Effector memory CD4-positive, alpha-beta T cell (primary cell): ENCODE data around the gene ZBTB8B.
"Not testable (repeated sequence)": the region's sequence is repeated elsewhere in the genome, so short reads cannot be mapped to it uniquely, and the experiment has no call there.

Experiments used
- DNase-seq, 3 donors: peaks; one replicate each; pipeline ENCODE4 v3.0.0-alpha.2; 2020
- H3K27ac ChIP-seq: 2 replicates; pipeline ENCODE4 v1.7.0; 2013; ENCODE audit warnings: mild to moderate bottlenecking, low read length, moderate library complexity; ENCODE audit not compliant: insufficient read depth, poor library complexity, severe bottlenecking
- H3K27me3 ChIP-seq: replicated peaks from 2 replicates; pipeline ENCODE4 v1.7.0; 2013; ENCODE audit warnings: mild to moderate bottlenecking, low read length; ENCODE audit not compliant: insufficient read depth, control insufficient read depth, poor library complexity, severe bottlenecking
- H3K36me3 ChIP-seq: 2 replicates; pipeline ENCODE4 v1.7.0; 2013; ENCODE audit warnings: mild to moderate bottlenecking, low read length, moderate library complexity; ENCODE audit not compliant: control insufficient read depth, insufficient read depth
- H3K4me1 ChIP-seq: 2 replicates; pipeline ENCODE4 v1.7.0; 2013; ENCODE audit warnings: low read length, mild to moderate bottlenecking; ENCODE audit not compliant: control insufficient read depth, insufficient read depth, poor library complexity, severe bottlenecking
- H3K4me3 ChIP-seq: 2 replicates; pipeline ENCODE4 v1.7.0; 2013; ENCODE audit warnings: low read length, low read depth, mild to moderate bottlenecking; ENCODE audit not compliant: insufficient read depth, poor library complexity, severe bottlenecking
- H3K9me3 ChIP-seq: 2 replicates; pipeline ENCODE4 v1.7.0; 2013; ENCODE audit warnings: mild to moderate bottlenecking, low read length, moderate library complexity; ENCODE audit not compliant: control insufficient read depth

Gene ZBTB8B

GRCh38 chr1:32448186-32448772, 16.6 kb upstream of the ZBTB8B start:
- not testable (repeated sequence) for H3K4me3 ChIP-seq, H3K27me3 ChIP-seq, H3K9me3 ChIP-seq, H3K4me1 ChIP-seq, H3K27ac ChIP-seq, H3K36me3 ChIP-seq
- peak in 1 of 3 donors; percentile 5 for DNase-seq

GRCh38 chr1:32448773-32449456, 16.0 kb upstream of the ZBTB8B start:
- Histone ChIP-seq H3K36me3 (no peaks in the 10 kb centered on the region), H3K4me1 (no peaks in the 10 kb centered on the region), H3K9me3 (peaks cover 3% of the 10 kb centered on the region), H3K27me3 (no peaks in the 10 kb centered on the region), H3K27ac (no peak overlapping the region), H3K4me3 (no peak overlapping the region)
- DNase-seq: no peak

- H3K9me3 ChIP-seq, DNase-seq: not testable (repeated sequence)
Observed at GRCh38 chr1:32449457-32449831, 15.4 kb upstream of the ZBTB8B start.

GRCh38 chr1:32454726-32455125, 10.1 kb upstream of the ZBTB8B start:
- no peaks in the 10 kb centered on the region for H3K4me1 ChIP-seq
- DNase-seq: no peak
- no peak overlapping the region for H3K4me3 ChIP-seq
- H3K27me3 ChIP-seq: no peaks in the 10 kb centered on the region
- H3K36me3 ChIP-seq: no peaks in the 10 kb centered on the region
- no peaks in the 10 kb centered on the region for H3K9me3 ChIP-seq
- no peak overlapping the region for H3K27ac ChIP-seq

More at GRCh38 chr1:32449457-32449831, 15.4 kb upstream of the ZBTB8B start:
- not testable (repeated sequence) for H3K4me3 ChIP-seq, H3K27me3 ChIP-seq, H3K36me3 ChIP-seq, H3K4me1 ChIP-seq, H3K27ac ChIP-seq

GRCh38 chr1:32455958-32456357, 8.9 kb upstream of the ZBTB8B start:
- no peak overlapping the region for H3K4me3 ChIP-seq
- H3K4me1 ChIP-seq: no peaks in the 10 kb centered on the region
- no peak overlapping the region for H3K27ac ChIP-seq
- H3K36me3 ChIP-seq: no peaks in the 10 kb centered on the region
- no peaks in the 10 kb centered on the region for H3K9me3 ChIP-seq
- no peaks in the 10 kb centered on the region for H3K27me3 ChIP-seq
- DNase-seq: no peak

GRCh38 chr1:32458798-32459197, 6.1 kb upstream of the ZBTB8B start:
- H3K9me3 ChIP-seq, DNase-seq, H3K4me1 ChIP-seq, H3K27me3 ChIP-seq, H3K4me3 ChIP-seq, H3K27ac ChIP-seq, H3K36me3 ChIP-seq: not testable (repeated sequence)

GRCh38 chr1:32462977-32463376, 1.9 kb upstream of the ZBTB8B start:
- not testable (repeated sequence) for H3K36me3 ChIP-seq, H3K9me3 ChIP-seq, H3K27ac ChIP-seq, H3K4me3 ChIP-seq, DNase-seq
- Histone ChIP-seq H3K27me3 (peaks cover 24% of the 10 kb centered on the region), H3K4me1 (peaks cover 14% of the 10 kb centered on the region)

- Histone ChIP-seq H3K4me3 (peak overlapping the region; percentile 42), H3K9me3 (no peaks in the 10 kb centered on the region), H3K27ac (no peak overlapping the region), H3K27me3 (peaks cover 24% of the 10 kb centered on the region), H3K4me1 (peaks cover 14% of the 10 kb centered on the region), H3K36me3 (no peaks in the 10 kb centered on the region)
- no peak for DNase-seq
Observed at GRCh38 chr1:32464191-32464715, 619 bp upstream of the ZBTB8B start.

- DNase-seq: no peak
- H3K36me3 ChIP-seq: no peaks in the 10 kb centered on the region
- H3K4me1 ChIP-seq: peaks cover 14% of the 10 kb centered on the region
- H3K27ac ChIP-seq: no peak overlapping the region
- H3K9me3 ChIP-seq: no peaks in the 10 kb centered on the region
- H3K4me3 ChIP-seq: peak overlapping the region; percentile 42
- H3K27me3 ChIP-seq: peaks cover 27% of the 10 kb centered on the region
Observed at GRCh38 chr1:32465578-32465933, 684 bp downstream of the ZBTB8B start.

GRCh38 chr1:32466761-32467160, 1.9 kb downstream of the ZBTB8B start:
- Histone ChIP-seq H3K27ac (no peak overlapping the region), H3K9me3 (no peaks in the 10 kb centered on the region), H3K27me3 (peaks cover 27% of the 10 kb centered on the region), H3K4me1 (peaks cover 14% of the 10 kb centered on the region), H3K4me3 (no peak overlapping the region), H3K36me3 (no peaks in the 10 kb centered on the region)
- DNase-seq: no peak
